ENCODE measurements around the gene SLC39A2. TPM values are rescaled to one million over a fixed set of nuclear protein-coding genes. Genes with fewer than 3 reads are reported as not detected.
"Not testable (repeated sequence)": the region's sequence is repeated elsewhere in the genome, so short reads cannot be mapped to it uniquely, and the experiment has no call there.

The SLC39A2 gene
- total RNA-seq, 1 donor from 2014 or later = 0.38 TPM

- CTCF ChIA-PET = interaction anchor here (0.7 to 4.4 kb wide), 7 partner anchors 9 to 64 kb away, joined by 3 to 92 read pairs (median 7); no protein-coding TSS in a partner anchor
- no peak for TF ChIP-seq CTCF (IDR thresholded peaks at IDR 0.05)
- Mint-ChIP-seq H3K4me1 (no peaks in the 10 kb centered on the region), H3K9me3 (no peaks in the 10 kb centered on the region), H3K27me3 (peaks cover 21% of the 10 kb centered on the region), H3K36me3 (ENCODE audit: low read depth) (no peaks in the 10 kb centered on the region), H3K4me3 (no peak overlapping the region), H3K27ac (no peak overlapping the region)
- POLR2A ChIA-PET = no interaction called here
- intact Hi-C loops (cut with micrococcal nuclease) = loop anchor here (1.0 kb wide), 1 partner anchor 26 kb away; no protein-coding TSS in a partner anchor
- ATAC-seq (ENCODE audit: low read depth) = no peak
- DNase-seq = no peak
These were observed 41.4 kb downstream of the SLC39A2 start for GRCh38 chr14:21040370-21040925.

- H3K4me1 Mint-ChIP-seq; H3K27ac Mint-ChIP-seq; H3K9me3 Mint-ChIP-seq; H3K4me3 Mint-ChIP-seq; H3K36me3 Mint-ChIP-seq (ENCODE audit: low read depth); DNase-seq; POLR2A ChIA-PET; ATAC-seq (ENCODE audit: low read depth): not testable (repeated sequence)
- intact Hi-C loops (cut with micrococcal nuclease) = loop anchor here (1.0 kb wide), 1 partner anchor 27 kb away; no protein-coding TSS in a partner anchor
- H3K27me3 Mint-ChIP-seq = peaks cover 24% of the 10 kb centered on the region
- CTCF ChIA-PET = interaction anchor here (0.7 to 4.4 kb wide), 6 partner anchors 9 to 64 kb away, joined by 3 to 92 read pairs (median 7); no protein-coding TSS in a partner anchor
These were observed 41.8 kb downstream of the SLC39A2 start for GRCh38 chr14:21040941-21041340.

- Mint-ChIP-seq H3K9me3 (no peaks in the 10 kb centered on the region), H3K4me1 (no peaks in the 10 kb centered on the region), H3K27ac (no peak within 1 kb of the TSS), H3K27me3 (peaks cover 24% of the 10 kb centered on the region), H3K4me3 (no peak within 1 kb of the TSS), H3K36me3 (ENCODE audit: low read depth) (no peaks in the 10 kb centered on the region)
- CTCF ChIA-PET = interaction anchor here (4.4 kb wide), 1 partner anchor 26 kb away, joined by 92 read pairs; no protein-coding TSS in a partner anchor
- intact Hi-C loops (cut with micrococcal nuclease) = no loop called here
- ATAC-seq (ENCODE audit: low read depth) (no peak), DNase-seq (no peak)
- TF ChIP-seq CTCF (IDR thresholded peaks at IDR 0.05) = no peak
- POLR2A ChIA-PET = no interaction called here
These were observed 42.8 kb downstream of the SLC39A2 start, which contains the start of gene RNASE7 for GRCh38 chr14:21041676-21042433. RNASE7 (plus strand) TSS chr14:21042362; CDS start chr14:21042993, 631 bp downstream.

GRCh38 chr14:21042918-21043317 is 43.8 kb downstream of the SLC39A2 start:
- Mint-ChIP-seq H3K27ac (no peak overlapping the region), H3K27me3 (peaks cover 24% of the 10 kb centered on the region), H3K4me3 (no peak overlapping the region), H3K36me3 (ENCODE audit: low read depth) (no peaks in the 10 kb centered on the region), H3K4me1 (no peaks in the 10 kb centered on the region), H3K9me3 (no peaks in the 10 kb centered on the region)
- ChIA-PET CTCF (interaction anchor here (2.4 kb wide), 1 partner anchor 28 kb away, joined by 15 read pairs; no protein-coding TSS in a partner anchor), POLR2A (no interaction called here)
- TF ChIP-seq CTCF (IDR thresholded peaks at IDR 0.05) = no peak
- DNase-seq (no peak), ATAC-seq (ENCODE audit: low read depth) (no peak)
- intact Hi-C loops (cut with micrococcal nuclease) = no loop called here

GRCh38 chr14:21043387-21043973 is 44.4 kb downstream of the SLC39A2 start:
- peaks cover 26% of the 10 kb centered on the region for H3K27me3 Mint-ChIP-seq
- TF ChIP-seq CTCF (IDR thresholded peaks at IDR 0.05) = no peak
- no peaks in the 10 kb centered on the region for H3K4me1 Mint-ChIP-seq
- no peak overlapping the region for H3K27ac Mint-ChIP-seq
- no peaks in the 10 kb centered on the region for H3K36me3 Mint-ChIP-seq (ENCODE audit: low read depth)
- ChIA-PET POLR2A (no interaction called here), CTCF (interaction anchor here (1.5 to 2.4 kb wide), 2 partner anchors 8 to 28 kb away, joined by 6 to 15 read pairs; no protein-coding TSS in a partner anchor)
- no peak for ATAC-seq (ENCODE audit: low read depth)
- intact Hi-C loops (cut with micrococcal nuclease) = no loop called here
- no peak overlapping the region for H3K4me3 Mint-ChIP-seq
- no peaks in the 10 kb centered on the region for H3K9me3 Mint-ChIP-seq
- no peak for DNase-seq
